Caco-2 (cell line): ENCODE measurements around the gene FBXL7. TPM values are rescaled to one million over a fixed set of nuclear protein-coding genes. Genes with fewer than 3 reads are reported as not detected.

Experiments
- BruUV-seq: library from RNA; stranded (reverse); fragments of 400-500 nt; replicated peaks from 2 replicates; lab custom pipeline; 2021; lab: Mats Ljungman, UMichigan
- CTCF ChIA-PET: fragments of 300-600 bp; sonication (Branson Sonifier 250); formaldehyde crosslinking; loops from one replicate; lab custom pipeline; 2022; ENCODE audit warnings: antibody characterized with exemption; lab: Charles Lee
- POLR2A ChIA-PET: fragments of 300-600 bp; sonication (Branson Sonifier 250); formaldehyde crosslinking; loops from one replicate; lab custom pipeline; 2022; ENCODE audit warnings: antibody characterized with exemption; lab: Charles Lee
- DNase-seq, 2 experiments: peaks; one replicate each; pipeline versions ENCODE4 v3.0.0 to v3.0.0-alpha.2; 2020 to 2022
- H3K27me3 ChIP-seq: replicated peaks from 2 replicates; pipeline ENCODE4 v1.6.0; 2011; ENCODE audit warnings: low read length; ENCODE audit not compliant: control insufficient read depth, insufficient read depth
- H3K36me3 ChIP-seq: 2 replicates; pipeline ENCODE4 v1.5.1; 2011; ENCODE audit warnings: low read length; ENCODE audit not compliant: control insufficient read depth, insufficient read depth
- H3K4me1 ChIP-seq: fragments of 250-450 bp; sonication (Bioruptor Pico); 2 replicates; pipeline ENCODE4 v1.5.1; 2020; ENCODE audit warnings: mild to moderate bottlenecking
- H3K4me3 ChIP-seq: 2 replicates; pipeline ENCODE4 v1.5.1; 2011; ENCODE audit warnings: low read depth, mild to moderate bottlenecking, control low read depth, low read length
- H3K9me3 ChIP-seq: fragments of 250-450 bp; sonication (Bioruptor Pico); 2 replicates; pipeline ENCODE4 v1.5.1; 2020; ENCODE audit warnings: mild to moderate bottlenecking, moderate library complexity
- H3K27ac Mint-ChIP-seq: one replicate; pipeline ENCODE4 v1.8.0; 2022; ENCODE audit warnings: mixed read lengths; ENCODE audit not compliant: unreplicated experiment
- H3K27me3 Mint-ChIP-seq: one replicate; pipeline ENCODE4 v1.8.0; 2022; ENCODE audit warnings: mixed read lengths; ENCODE audit not compliant: insufficient read depth, unreplicated experiment
- H3K36me3 Mint-ChIP-seq: one replicate; pipeline ENCODE4 v1.8.0; 2022; ENCODE audit warnings: mild to moderate bottlenecking, mixed read lengths; ENCODE audit not compliant: insufficient read depth, unreplicated experiment
- H3K4me1 Mint-ChIP-seq: one replicate; pipeline ENCODE4 v1.8.0; 2022; ENCODE audit warnings: low read depth, mixed read lengths; ENCODE audit not compliant: unreplicated experiment
- H3K4me3 Mint-ChIP-seq: one replicate; pipeline ENCODE4 v1.8.0; 2022; ENCODE audit warnings: mild to moderate bottlenecking, moderate library complexity, mixed read lengths; ENCODE audit not compliant: unreplicated experiment
- H3K9me3 Mint-ChIP-seq: one replicate; pipeline ENCODE4 v1.8.0; 2022; ENCODE audit warnings: mixed read lengths; ENCODE audit not compliant: unreplicated experiment
- intact Hi-C: fragments of 100-400 bp; cut with micrococcal nuclease; formaldehyde crosslinking; loops from one replicate; pipeline ENCODE4 v1.10.0; 2022; ENCODE audit not compliant: unreplicated experiment
- total RNA-seq: library from RNA; stranded (reverse); gene quantifications from 2 replicates; pipeline ENCODE4 v1.2.3, GENCODE V29; 2022
- TF ChIP-seq, protein P1 (sequence below), 2 experiments: fragments of 200-600 bp in 1 of 2; IDR thresholded peaks; 1 replicate in 1 of 2; 2 replicates in 1 of 2; pipeline versions ENCODE4 v1.5.1 to v1.8.0; 2011 to 2022; ENCODE audit warnings: antibody characterized with exemption in 1 of 2, control low read depth in 1 of 2, inconsistent platforms in 1 of 2, low read depth in 1 of 2, low read length in 1 of 2, mild to moderate bottlenecking in 1 of 2, moderate library complexity in 1 of 2; ENCODE audit not compliant: insufficient read depth in 1 of 2, severe bottlenecking in 1 of 2, unreplicated experiment in 1 of 2

The FBXL7 gene
- total RNA-seq, 1 experiment from 2014 or later = not detected

DNA sequence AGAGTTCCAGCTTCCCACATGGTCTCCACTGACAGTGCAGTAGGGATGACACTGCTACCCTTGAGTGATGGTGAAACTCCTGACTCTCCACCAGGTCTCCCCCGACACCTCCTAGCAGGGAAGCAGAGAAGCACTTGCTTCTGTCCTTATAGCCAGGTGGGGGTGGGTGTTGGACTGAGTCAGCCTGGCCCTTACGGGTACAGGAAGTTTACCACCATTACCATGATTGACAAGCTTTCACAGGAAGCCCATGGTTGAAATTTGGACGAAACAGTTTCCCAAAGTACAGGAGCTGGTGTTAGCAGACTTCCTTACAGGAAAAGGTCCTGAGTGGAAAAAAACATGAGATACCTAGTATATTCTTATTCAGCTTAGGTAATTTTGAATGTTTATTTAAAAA is 3.1 kb upstream of the FBXL7 start:
- H3K9me3 Mint-ChIP-seq = no peaks in the 10 kb centered on the region
- H3K27me3 Mint-ChIP-seq = peaks cover 14% of the 10 kb centered on the region
- Histone ChIP-seq H3K27me3 (no peaks in the 10 kb centered on the region), H3K36me3 (no peaks in the 10 kb centered on the region), H3K4me1 (no peaks in the 10 kb centered on the region), H3K4me3 (no peak overlapping the region), H3K9me3 (no peaks in the 10 kb centered on the region)
- H3K27ac Mint-ChIP-seq = no peak overlapping the region
- no peak overlapping the region for H3K4me3 Mint-ChIP-seq
- intact Hi-C loops = no loop called here
- H3K36me3 Mint-ChIP-seq = no peaks in the 10 kb centered on the region
- no peaks in the 10 kb centered on the region for H3K4me1 Mint-ChIP-seq
- DNase-seq = no peak
- BruUV-seq = no TSS peak
- TF ChIP-seq, protein P1, sequence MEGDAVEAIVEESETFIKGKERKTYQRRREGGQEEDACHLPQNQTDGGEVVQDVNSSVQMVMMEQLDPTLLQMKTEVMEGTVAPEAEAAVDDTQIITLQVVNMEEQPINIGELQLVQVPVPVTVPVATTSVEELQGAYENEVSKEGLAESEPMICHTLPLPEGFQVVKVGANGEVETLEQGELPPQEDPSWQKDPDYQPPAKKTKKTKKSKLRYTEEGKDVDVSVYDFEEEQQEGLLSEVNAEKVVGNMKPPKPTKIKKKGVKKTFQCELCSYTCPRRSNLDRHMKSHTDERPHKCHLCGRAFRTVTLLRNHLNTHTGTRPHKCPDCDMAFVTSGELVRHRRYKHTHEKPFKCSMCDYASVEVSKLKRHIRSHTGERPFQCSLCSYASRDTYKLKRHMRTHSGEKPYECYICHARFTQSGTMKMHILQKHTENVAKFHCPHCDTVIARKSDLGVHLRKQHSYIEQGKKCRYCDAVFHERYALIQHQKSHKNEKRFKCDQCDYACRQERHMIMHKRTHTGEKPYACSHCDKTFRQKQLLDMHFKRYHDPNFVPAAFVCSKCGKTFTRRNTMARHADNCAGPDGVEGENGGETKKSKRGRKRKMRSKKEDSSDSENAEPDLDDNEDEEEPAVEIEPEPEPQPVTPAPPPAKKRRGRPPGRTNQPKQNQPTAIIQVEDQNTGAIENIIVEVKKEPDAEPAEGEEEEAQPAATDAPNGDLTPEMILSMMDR (IDR thresholded peaks at IDR 0.05; ENCODE audit: insufficient read depth in 1 of 2, low read depth in 1 of 2, low read length in 1 of 2, severe bottlenecking in 1 of 2, unreplicated experiment in 1 of 2) = no peak
- POLR2A ChIA-PET = no interaction called here
- CTCF ChIA-PET = no interaction called here

DNA sequence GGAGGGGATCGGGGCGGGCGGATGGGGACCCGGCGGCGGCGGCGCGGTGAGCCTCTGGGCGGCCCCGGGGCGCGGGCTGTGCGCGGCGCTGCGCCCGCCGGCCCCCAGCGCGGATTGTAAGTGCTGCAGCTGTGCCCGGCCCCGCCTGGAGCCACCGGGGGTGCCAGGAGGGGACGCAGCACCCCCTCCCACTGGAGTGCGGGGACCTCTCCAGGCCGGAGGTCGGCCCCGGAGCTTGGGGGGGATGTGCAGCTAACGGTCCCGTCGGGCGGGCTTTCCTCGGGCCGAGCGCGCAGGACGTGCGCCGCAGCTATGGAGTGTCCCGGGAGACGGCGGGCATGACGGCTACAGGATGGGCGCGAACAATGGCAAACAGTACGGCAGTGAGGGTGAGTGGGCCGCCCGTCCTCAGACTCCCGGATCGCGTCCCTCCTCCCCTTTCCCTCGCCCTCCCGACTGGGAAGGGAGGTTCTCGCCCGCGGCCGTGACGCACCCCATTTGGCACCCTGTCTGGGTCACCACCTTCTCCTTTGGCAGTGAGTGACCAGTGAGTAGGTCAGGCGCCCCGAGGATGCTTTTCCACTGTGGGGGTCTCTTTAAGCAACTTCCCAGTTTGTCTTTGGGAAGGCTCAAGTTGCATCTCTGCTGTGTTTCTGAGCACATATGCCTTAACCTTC is 483 bp downstream of the FBXL7 start:
- CTCF ChIA-PET = no interaction called here
- intact Hi-C loops = no loop called here
- Mint-ChIP-seq H3K4me1 (no peaks in the 10 kb centered on the region), H3K4me3 (no peak overlapping the region), H3K27ac (no peak overlapping the region), H3K27me3 (peaks cover 14% of the 10 kb centered on the region), H3K9me3 (no peaks in the 10 kb centered on the region), H3K36me3 (no peaks in the 10 kb centered on the region)
- Histone ChIP-seq H3K9me3 (no peaks in the 10 kb centered on the region), H3K4me1 (no peaks in the 10 kb centered on the region), H3K36me3 (no peaks in the 10 kb centered on the region), H3K4me3 (no peak overlapping the region), H3K27me3 (no peaks in the 10 kb centered on the region)
- no peak for DNase-seq
- TF ChIP-seq, protein P1 (IDR thresholded peaks at IDR 0.05; ENCODE audit: insufficient read depth in 1 of 2, low read depth in 1 of 2, low read length in 1 of 2, severe bottlenecking in 1 of 2, unreplicated experiment in 1 of 2) = no peak
- POLR2A ChIA-PET = no interaction called here
- BruUV-seq = no TSS peak

DNA sequence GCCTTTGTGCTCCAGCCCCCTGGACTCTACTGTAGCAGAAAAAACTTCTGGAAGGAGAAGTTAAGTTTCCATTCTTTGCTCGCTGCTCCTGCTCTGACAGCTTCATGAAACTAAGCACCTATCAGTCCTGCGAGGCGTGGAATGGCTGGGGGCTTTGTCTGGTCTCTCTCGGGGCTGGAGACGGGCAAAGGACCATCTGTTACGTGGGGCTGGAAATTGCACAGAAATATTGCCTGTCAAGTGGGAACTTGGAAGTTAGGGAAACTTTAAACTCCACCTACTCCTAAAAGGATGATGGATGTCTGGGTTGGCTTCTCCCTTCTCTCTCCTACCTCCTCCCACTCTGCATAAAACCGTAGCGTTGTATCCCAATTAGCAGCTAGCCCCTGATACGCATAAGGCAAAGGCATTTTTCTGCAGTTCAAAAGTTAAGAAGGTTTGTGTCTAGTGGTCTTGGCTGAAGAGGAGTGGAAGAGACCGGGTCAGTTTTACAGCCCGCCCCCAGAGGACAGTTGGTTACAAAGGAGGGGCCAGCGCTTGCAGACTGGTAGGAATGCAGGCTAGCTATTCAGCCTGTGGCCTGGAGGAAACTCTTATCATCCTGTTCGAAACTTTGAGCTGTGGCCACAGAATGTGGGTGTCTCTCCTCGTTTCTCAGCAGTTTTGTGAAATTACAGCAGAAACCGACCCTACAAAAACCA is 1.3 kb downstream of the FBXL7 start:
- no peaks in the 10 kb centered on the region for H3K36me3 ChIP-seq
- no peak overlapping the region for H3K4me3 Mint-ChIP-seq
- intact Hi-C loops = no loop called here
- TF ChIP-seq, protein P1 (IDR thresholded peaks at IDR 0.05; ENCODE audit: insufficient read depth in 1 of 2, low read depth in 1 of 2, low read length in 1 of 2, severe bottlenecking in 1 of 2, unreplicated experiment in 1 of 2) = no peak
- no peaks in the 10 kb centered on the region for H3K9me3 ChIP-seq
- no peak overlapping the region for H3K27ac Mint-ChIP-seq
- no peak for DNase-seq
- no peaks in the 10 kb centered on the region for H3K36me3 Mint-ChIP-seq
- POLR2A ChIA-PET = no interaction called here
- no peak overlapping the region for H3K4me3 ChIP-seq
- no peaks in the 10 kb centered on the region for H3K9me3 Mint-ChIP-seq
- no peaks in the 10 kb centered on the region for H3K4me1 ChIP-seq
- H3K4me1 Mint-ChIP-seq = no peaks in the 10 kb centered on the region
- no TSS peak for BruUV-seq
- CTCF ChIA-PET = no interaction called here
- no peaks in the 10 kb centered on the region for H3K27me3 ChIP-seq
- peaks cover 9% of the 10 kb centered on the region for H3K27me3 Mint-ChIP-seq
